Uterus (tissue), 2 donors: ENCODE results near the gene AMPD2.

Source experiments
- POLR2A ChIP-seq, 2 donors: fragments of 450-650 bp; IDR thresholded peaks; one replicate each; pipeline ENCODE4 v1.6.1; 2016; ENCODE audit warnings: antibody characterized with exemption in 2 of 2, mild to moderate bottlenecking in 1 of 2, moderate library complexity in 1 of 2
- TF ChIP-seq, protein P1 (sequence below), 4 experiments: fragments of 200-600 bp in 2 of 4; fragments of 450-650 bp in 2 of 4; sonication (generic) in 2 of 4; IDR thresholded peaks; one replicate each; pipeline ENCODE4 v1.5.1; 2016 to 2019; ENCODE audit warnings: antibody characterized with exemption in 4 of 4, mild to moderate bottlenecking in 2 of 4, moderate library complexity in 1 of 4

DNA sequence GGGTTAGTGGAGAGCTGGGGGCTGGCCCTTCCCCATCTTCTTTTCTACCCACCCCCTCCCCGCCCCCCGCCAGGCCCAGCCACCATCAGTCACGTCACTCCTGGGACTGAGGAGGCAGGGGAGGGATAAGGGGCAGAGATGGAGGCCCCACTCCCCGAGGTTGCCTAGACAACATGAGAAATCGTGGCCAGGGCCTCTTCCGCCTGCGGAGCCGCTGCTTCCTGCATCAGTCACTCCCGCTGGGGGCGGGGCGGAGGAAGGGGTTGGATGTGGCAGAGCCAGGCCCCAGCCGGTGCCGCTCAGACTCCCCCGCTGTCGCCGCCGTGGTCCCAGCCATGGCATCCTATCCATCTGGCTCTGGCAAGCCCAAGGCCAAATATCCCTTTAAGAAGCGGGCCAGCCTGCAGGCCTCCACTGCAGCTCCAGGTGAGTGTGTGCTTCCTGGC is 1.2 kb downstream of the AMPD2 start:
- TF ChIP-seq, protein P1, sequence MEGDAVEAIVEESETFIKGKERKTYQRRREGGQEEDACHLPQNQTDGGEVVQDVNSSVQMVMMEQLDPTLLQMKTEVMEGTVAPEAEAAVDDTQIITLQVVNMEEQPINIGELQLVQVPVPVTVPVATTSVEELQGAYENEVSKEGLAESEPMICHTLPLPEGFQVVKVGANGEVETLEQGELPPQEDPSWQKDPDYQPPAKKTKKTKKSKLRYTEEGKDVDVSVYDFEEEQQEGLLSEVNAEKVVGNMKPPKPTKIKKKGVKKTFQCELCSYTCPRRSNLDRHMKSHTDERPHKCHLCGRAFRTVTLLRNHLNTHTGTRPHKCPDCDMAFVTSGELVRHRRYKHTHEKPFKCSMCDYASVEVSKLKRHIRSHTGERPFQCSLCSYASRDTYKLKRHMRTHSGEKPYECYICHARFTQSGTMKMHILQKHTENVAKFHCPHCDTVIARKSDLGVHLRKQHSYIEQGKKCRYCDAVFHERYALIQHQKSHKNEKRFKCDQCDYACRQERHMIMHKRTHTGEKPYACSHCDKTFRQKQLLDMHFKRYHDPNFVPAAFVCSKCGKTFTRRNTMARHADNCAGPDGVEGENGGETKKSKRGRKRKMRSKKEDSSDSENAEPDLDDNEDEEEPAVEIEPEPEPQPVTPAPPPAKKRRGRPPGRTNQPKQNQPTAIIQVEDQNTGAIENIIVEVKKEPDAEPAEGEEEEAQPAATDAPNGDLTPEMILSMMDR (IDR thresholded peaks at IDR 0.05), result no peak
- TF ChIP-seq POLR2A (IDR thresholded peaks at IDR 0.05), result no peak
